ENCODE data around the gene ATXN7. TPM values are rescaled to one million over a fixed set of nuclear protein-coding genes. Genes with fewer than 3 reads are reported as not detected.

ATXN7 gene
- total RNA-seq, 4 donors from 2014 or later: 29.2 to 44.2 (median 38.3) TPM

DNA sequence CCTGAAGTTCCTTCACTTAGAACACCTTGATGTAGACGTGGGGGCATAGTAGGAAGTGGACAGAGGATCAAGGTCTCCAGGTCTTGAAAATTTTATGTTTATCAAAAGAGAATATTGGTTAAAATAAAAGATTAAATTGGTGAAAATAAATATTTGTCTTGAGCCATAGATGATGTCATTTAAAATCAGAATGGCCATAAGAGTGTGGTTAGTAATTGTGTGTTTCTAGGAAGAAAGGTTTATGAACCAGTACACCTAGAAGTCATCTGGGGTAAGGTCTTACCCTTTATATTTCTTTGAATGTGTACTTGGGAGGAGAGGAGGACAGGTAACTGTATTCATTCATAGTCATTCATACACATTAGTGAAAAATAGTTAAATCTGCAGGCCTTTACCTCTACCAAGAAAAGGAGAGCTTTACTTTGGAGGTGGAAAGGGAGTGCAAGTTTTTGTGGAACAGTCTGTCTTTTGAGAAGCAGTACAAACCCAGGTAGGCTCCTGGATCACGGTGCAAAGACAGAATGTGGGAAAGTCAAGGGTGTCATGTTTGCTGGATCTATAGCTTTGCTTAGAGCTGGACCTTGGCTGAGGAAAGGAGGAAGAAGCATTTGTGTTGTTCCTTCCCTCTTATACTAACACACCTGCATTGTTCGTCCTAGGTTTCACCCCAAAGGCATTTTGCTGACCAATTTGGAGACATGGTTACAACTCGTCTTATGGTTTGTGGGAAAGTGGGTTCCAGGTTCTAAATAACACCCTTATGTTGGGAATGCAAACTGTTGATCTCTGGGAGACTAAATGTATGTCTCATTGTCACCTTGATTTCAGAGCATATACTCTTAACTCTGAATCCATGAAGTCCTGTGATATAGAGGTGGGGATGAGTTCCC, 42.3 kb downstream of the ATXN7 start:
- TF ChIP-seq POLR2A (IDR thresholded peaks at IDR 0.05) (no peak), EP300 (IDR thresholded peaks at IDR 0.05) (no peak), CTCF (IDR thresholded peaks at IDR 0.05) (no peak)
- no peaks in the 10 kb centered on the region for H3K36me3 ChIP-seq
- DNase-seq (ENCODE audit: low spot score in 2 of 2): no peak
- 90 to 93% methylated on average over 4 of the region's 4 CpGs for WGBS, 2 donors
- no peak overlapping the region for H3K4me3 ChIP-seq
- H3K27ac ChIP-seq: no peak overlapping the region
- no peaks in the 10 kb centered on the region for H3K27me3 ChIP-seq
- no peaks in the 10 kb centered on the region for H3K9me3 ChIP-seq
- peaks cover 0 to 11% (median 6%) of the 10 kb centered on the region in 4 donors for H3K4me1 ChIP-seq

DNA sequence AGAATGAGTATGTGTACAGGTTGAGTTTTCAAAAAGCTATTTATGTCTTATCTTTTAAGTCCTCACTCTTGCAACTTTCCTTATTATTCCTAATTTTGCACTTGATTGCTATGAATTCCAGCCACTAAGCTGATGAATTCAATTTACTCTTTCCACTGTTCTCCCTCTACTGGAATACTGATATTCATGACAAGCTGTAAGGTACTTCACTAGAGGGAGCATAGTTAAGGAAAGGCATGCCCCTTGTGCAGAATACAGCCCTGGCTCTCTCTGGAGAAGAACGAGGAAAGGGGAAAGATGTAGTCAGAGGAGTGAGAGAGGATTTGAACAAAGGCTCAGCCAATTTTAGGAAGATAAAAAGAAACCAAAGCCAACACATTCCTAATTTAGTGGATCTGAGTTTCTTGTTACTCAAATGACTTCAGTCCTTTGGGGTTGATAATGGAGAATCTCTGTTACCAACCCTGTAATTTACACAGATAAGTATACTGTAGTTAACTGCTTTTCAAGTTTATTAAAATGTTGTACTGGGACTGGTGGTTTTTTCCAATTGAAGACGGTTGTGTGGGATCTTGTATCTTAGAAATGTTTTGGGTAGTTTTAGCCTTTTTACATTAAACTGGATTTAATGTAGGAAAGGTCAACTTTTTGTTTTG, 44.5 kb downstream of the ATXN7 start:
- DNase-seq (ENCODE audit: low spot score in 2 of 2): no peak
- Histone ChIP-seq H3K4me1 (peaks cover 0 to 21% (median 11%) of the 10 kb centered on the region in 4 donors), H3K27me3 (no peaks in the 10 kb centered on the region), H3K9me3 (no peaks in the 10 kb centered on the region), H3K4me3 (no peak overlapping the region), H3K27ac (peak overlapping the region in 1 of 4 donors; percentile 20), H3K36me3 (no peaks in the 10 kb centered on the region)
- TF ChIP-seq POLR2A (IDR thresholded peaks at IDR 0.05): no peak
- no peak for TF ChIP-seq CTCF (IDR thresholded peaks at IDR 0.05)
- no peak for TF ChIP-seq EP300 (IDR thresholded peaks at IDR 0.05)
- whole genome bisulfite sequencing, 2 donors: 44 to 52% methylated on average over 2 of the region's 2 CpGs

GRCh38 chr3:63908776-63909175, 45.1 kb downstream of the ATXN7 start:
- peaks cover 0 to 22% (median 15%) of the 10 kb centered on the region in 4 donors for H3K4me1 ChIP-seq
- no peaks in the 10 kb centered on the region for H3K27me3 ChIP-seq
- H3K36me3 ChIP-seq: no peaks in the 10 kb centered on the region
- no peak overlapping the region for H3K4me3 ChIP-seq
- H3K9me3 ChIP-seq: no peaks in the 10 kb centered on the region
- 92 to 96% methylated on average over 1 of the region's 1 CpG for WGBS, 2 donors
- no peak for DNase-seq (ENCODE audit: low spot score in 2 of 2)
- H3K27ac ChIP-seq: no peak overlapping the region
- TF ChIP-seq CTCF (IDR thresholded peaks at IDR 0.05): no peak
- TF ChIP-seq EP300 (IDR thresholded peaks at IDR 0.05): no peak
- TF ChIP-seq POLR2A (IDR thresholded peaks at IDR 0.05): no peak

GRCh38 chr3:63909431-63909830, 45.8 kb downstream of the ATXN7 start:
- TF ChIP-seq CTCF (IDR thresholded peaks at IDR 0.05) (no peak), EP300 (IDR thresholded peaks at IDR 0.05) (no peak), POLR2A (IDR thresholded peaks at IDR 0.05) (no peak)
- 61 to 71% methylated on average over 2 of the region's 2 CpGs for WGBS, 2 donors
- Histone ChIP-seq H3K4me1 (peaks cover 0 to 27% (median 19%) of the 10 kb centered on the region in 4 donors), H3K4me3 (no peak overlapping the region), H3K9me3 (no peaks in the 10 kb centered on the region), H3K27me3 (no peaks in the 10 kb centered on the region), H3K27ac (no peak overlapping the region), H3K36me3 (no peaks in the 10 kb centered on the region)
- no peak for DNase-seq (ENCODE audit: low spot score in 2 of 2)

DNA sequence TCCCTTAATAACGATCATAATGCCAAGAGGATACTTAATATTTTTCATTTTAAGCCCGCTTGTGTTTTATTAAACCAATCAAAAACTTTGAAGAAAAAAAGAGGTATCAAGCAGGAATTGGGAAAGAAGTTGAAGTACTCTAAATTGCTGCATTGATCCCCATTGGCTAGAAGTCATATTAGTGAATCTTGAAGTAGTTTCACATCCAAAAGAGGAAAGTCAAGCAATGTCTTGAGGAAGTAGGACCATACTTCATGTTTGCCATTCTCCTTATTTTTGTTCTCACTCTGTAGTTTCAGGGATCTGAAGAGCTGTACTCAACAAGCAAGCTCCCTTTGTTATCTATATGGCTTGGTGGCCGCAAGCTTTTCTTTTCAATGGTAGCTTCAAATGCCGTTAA, 46.3 kb downstream of the ATXN7 start:
- H3K9me3 ChIP-seq: no peaks in the 10 kb centered on the region
- peaks cover 0 to 33% (median 19%) of the 10 kb centered on the region in 4 donors for H3K4me1 ChIP-seq
- no peaks in the 10 kb centered on the region for H3K27me3 ChIP-seq
- DNase-seq (ENCODE audit: low spot score in 2 of 2): no peak
- H3K27ac ChIP-seq: no peak overlapping the region
- TF ChIP-seq EP300 (IDR thresholded peaks at IDR 0.05) (no peak), CTCF (IDR thresholded peaks at IDR 0.05) (no peak), POLR2A (IDR thresholded peaks at IDR 0.05) (no peak)
- no peak overlapping the region for H3K4me3 ChIP-seq
- peaks cover 0 to 2% (median 0%) of the 10 kb centered on the region in 3 donors for H3K36me3 ChIP-seq
- 93 to 94% methylated on average over 4 of the region's 4 CpGs for WGBS, 2 donors
